HepG2 (cell line): ENCODE measurements around the gene GALNTL6. TPM values are rescaled to one million over a fixed set of nuclear protein-coding genes. Genes with fewer than 3 reads are reported as not detected.

Experiments used
- ATAC-seq: fragments of 200-7000 bp; cut with Tn5 transposase; 3 replicates; pipeline ENCODE4 v1.9.1; 2020; ENCODE audit warnings: mild to moderate bottlenecking, moderate library complexity
- BruUV-seq: library from RNA; stranded (reverse); fragments of 400-500 nt; replicated peaks from 2 replicates; lab custom pipeline; 2021; lab: Mats Ljungman, UMichigan
- CTCF ChIA-PET: fragments of 300-600 bp; formaldehyde crosslinking; extraction: SDS; loops from one replicate; lab custom pipeline; 2021; ENCODE audit warnings: low total read pairs, inconsistent platforms, low intra/inter-chr PET ratio; lab: Yijun Ruan, JAX
- POLR2A ChIA-PET: fragments of 350-600 bp; sonication (Branson Sonifier 250); formaldehyde crosslinking; loops from one replicate; lab custom pipeline; 2020; ENCODE audit warnings: antibody characterized with exemption, inconsistent platforms; lab: Yijun Ruan, JAX
- DNase-seq: peaks from one replicate; pipeline ENCODE4 v3.0.0-alpha.2; 2015; ENCODE audit warnings: low spot score
- FAIRE-seq: peaks from 3 replicates; lab custom pipeline; 2011; peaks lifted over from hg19 to GRCh38; lab: Jason Lieb, UNC
- H2AFZ ChIP-seq: one replicate; pipeline ENCODE4 v1.6.1; 2011; ENCODE audit warnings: low read length, inconsistent platforms
- H3K27ac ChIP-seq: fragments of 300-600 bp; 3 replicates; pipeline ENCODE4 v1.8.0; 2011; ENCODE audit warnings: mixed run types, mild to moderate bottlenecking, mixed read lengths, low read length, inconsistent platforms; ENCODE audit not compliant: insufficient read depth; ENCODE audit errors: extremely low read length
- H3K27me3 ChIP-seq, 2 experiments: fragments of 200-600 bp in 1 of 2; 2 replicates in 1 of 2; 3 replicates in 1 of 2; pipeline versions ENCODE4 v1.6.0 to v1.8.0; 2011; ENCODE audit warnings: low read length in 2 of 2, mild to moderate bottlenecking in 2 of 2, moderate library complexity in 2 of 2, inconsistent platforms in 1 of 2; ENCODE audit not compliant: insufficient read depth in 2 of 2, control insufficient read depth in 1 of 2
- H3K36me3 ChIP-seq, 2 experiments: fragments of 200-600 bp in 1 of 2; replicated peaks in 1 of 2; 2 replicates in 1 of 2; 3 replicates in 1 of 2; pipeline versions ENCODE4 v1.5.1 to v1.8.0; 2011; ENCODE audit warnings: low read length in 2 of 2, inconsistent platforms in 1 of 2; ENCODE audit not compliant: insufficient read depth in 2 of 2, control insufficient read depth in 1 of 2
- H3K4me1 ChIP-seq: 2 replicates; pipeline ENCODE4 v1.5.1; 2012; ENCODE audit warnings: low read length, inconsistent platforms; ENCODE audit not compliant: insufficient read depth
- H3K4me2 ChIP-seq: 2 replicates; pipeline ENCODE4 v1.6.0; 2011; ENCODE audit warnings: low read depth, low read length, inconsistent platforms
- H3K4me3 ChIP-seq, 3 experiments: fragments of 200-600 bp in 1 of 3; sonication (generic), shearing (Covaris generic) in 1 of 3; replicated peaks in 1 of 3; 2 replicates each; pipeline ENCODE4 v1.5.1; 2011 to 2016; ENCODE audit warnings: low read length in 3 of 3, inconsistent platforms in 2 of 3, low read depth in 2 of 3, mild to moderate bottlenecking in 2 of 3, control low read depth in 1 of 3, mixed read lengths in 1 of 3; ENCODE audit not compliant: insufficient read depth in 1 of 3
- H3K79me2 ChIP-seq: one replicate; pipeline ENCODE4 v1.6.1; 2011; ENCODE audit warnings: low read length, inconsistent platforms; ENCODE audit not compliant: insufficient read depth
- H3K9ac ChIP-seq: 2 replicates; pipeline ENCODE4 v1.6.0; 2011; ENCODE audit warnings: mild to moderate bottlenecking, low read depth, low read length, inconsistent platforms; ENCODE audit not compliant: insufficient read depth
- H3K9me3 ChIP-seq: 2 replicates; pipeline ENCODE4 v1.5.1; 2012; ENCODE audit warnings: mild to moderate bottlenecking, low read length
- H4K20me1 ChIP-seq: 2 replicates; pipeline ENCODE4 v1.6.0; 2011; ENCODE audit warnings: inconsistent platforms, mild to moderate bottlenecking, low read length, moderate library complexity; ENCODE audit not compliant: insufficient read depth
- ARID3A ChIP-seq: IDR thresholded peaks from 2 replicates; pipeline ENCODE4 v1.6.1; 2012; ENCODE audit warnings: low read depth, low read length, improper control_type of control experiment
- BCL6 ChIP-seq: IDR thresholded peaks from 2 replicates; pipeline ENCODE4 v1.6.1; 2016; ENCODE audit warnings: missing genetic modification reagents, missing compliant biosample characterization
- CAMTA2 ChIP-seq: sonication (generic); formaldehyde crosslinking; IDR thresholded peaks from 2 replicates; pipeline ENCODE4 v1.4.0; 2020; ENCODE audit warnings: mild to moderate bottlenecking, missing genetic modification reagents, borderline replicate concordance
- HHEX ChIP-seq: IDR thresholded peaks from 2 replicates; pipeline ENCODE4 v1.6.1; 2016; ENCODE audit warnings: control low read depth
- IKZF1 ChIP-seq: fragments of 450-650 bp; IDR thresholded peaks from 2 replicates; pipeline ENCODE4 v1.7.1; 2016
- IRF1 ChIP-seq: sonication (generic); formaldehyde crosslinking; IDR thresholded peaks from 2 replicates; pipeline ENCODE4 v1.4.0; 2020; ENCODE audit warnings: low read depth, mild to moderate bottlenecking, missing genetic modification reagents
- MYC ChIP-seq: sonication (generic); formaldehyde crosslinking; IDR thresholded peaks from 2 replicates; pipeline ENCODE4 v1.9.0; 2021; ENCODE audit warnings: missing genetic modification reagents, borderline replicate concordance
- NR3C1 ChIP-seq: sonication (generic); formaldehyde crosslinking; IDR thresholded peaks from 2 replicates; pipeline ENCODE4 v1.4.0; 2020; ENCODE audit warnings: missing genetic modification reagents
- PBX2 ChIP-seq: IDR thresholded peaks from 2 replicates; pipeline ENCODE4 v1.6.1; 2016; ENCODE audit warnings: control low read depth
- RFX1 ChIP-seq: fragments of 450-650 bp; IDR thresholded peaks from 2 replicates; pipeline ENCODE4 v1.6.1; 2017
- RORA ChIP-seq: sonication (generic); formaldehyde crosslinking; IDR thresholded peaks from 2 replicates; pipeline ENCODE4 v1.5.0; 2020; ENCODE audit warnings: mild to moderate bottlenecking, missing genetic modification reagents, moderate library complexity
- SRY ChIP-seq: sonication (generic); formaldehyde crosslinking; IDR thresholded peaks from 2 replicates; pipeline ENCODE4 v1.8.0; 2022; ENCODE audit warnings: mild to moderate bottlenecking, missing genetic modification reagents
- YEATS2 ChIP-seq: sonication (generic); formaldehyde crosslinking; IDR thresholded peaks from 2 replicates; pipeline ENCODE4 v1.4.0; 2020; ENCODE audit warnings: missing genetic modification reagents, borderline replicate concordance
- ZNF3 ChIP-seq: IDR thresholded peaks from 2 replicates; pipeline ENCODE4 v1.7.0; 2017; ENCODE audit warnings: inconsistent platforms
- ZNF367 ChIP-seq: sonication (generic); formaldehyde crosslinking; IDR thresholded peaks from 2 replicates; pipeline ENCODE4 v1.4.0; 2020; ENCODE audit warnings: missing genetic modification reagents, borderline replicate concordance
- ZNF737 ChIP-seq: sonication (generic); formaldehyde crosslinking; IDR thresholded peaks from 2 replicates; pipeline ENCODE4 v1.5.0; 2020; ENCODE audit warnings: missing genetic modification reagents, mild to moderate bottlenecking, borderline replicate concordance
- WGBS: methylation state at CpG from one replicate; pipeline ENCODE4 v1.1.6; 2017; ENCODE audit warnings: low lambda C conversion rate; 5-methylcytosine and 5-hydroxymethylcytosine counted together
- in situ Hi-C: cut with HindIII; loops from 2 replicates; pipeline ENCODE4 v1.10.0; 2017; ENCODE audit warnings: low pct_unique_long_range_greater_than_20kb; ENCODE audit not compliant: extremely low pct_ligation_motif_present
- intact Hi-C: fragments of 100-400 bp; cut with micrococcal nuclease; formaldehyde crosslinking; loops from one replicate; pipeline ENCODE4 v1.10.0; 2022; ENCODE audit not compliant: unreplicated experiment
- polyA plus RNA-seq, 8 experiments: library from polyadenylated mRNA; depleted of rRNA in 3 of 8; stranded (reverse) in 7 of 8; unstranded in 1 of 8; fragments of >200 nt; fragmentation: Illumina TruSeq in 4 of 8; extraction: Trizol in 4 of 8; gene quantifications; 2 replicates each; pipeline versions ENCODE4 v1.2.1 to v1.2.3, GENCODE V29; 2011 to 2016; ENCODE audit warnings: low read depth in 4 of 8, missing spikeins in 1 of 8, mixed read lengths in 1 of 8; ENCODE audit not compliant: insufficient read depth in 1 of 8
- total RNA-seq, 5 experiments: library from RNA; depleted of rRNA; stranded (reverse); fragments of >200 nt; fragmentation: Illumina TruSeq; extraction: Trizol; gene quantifications; 2 replicates each; pipeline ENCODE4 v1.2.3, GENCODE V29; 2016; ENCODE audit warnings: low read depth in 1 of 5

Gene GALNTL6
- total and polyA plus RNA-seq, 2 of the 13 experiments (the other 11 are each of a cell fraction or from before 2014, with no cell fraction given) = not detected

GRCh38 chr4:172680691-172681090 is 867.5 kb downstream of the GALNTL6 start:
- no peak overlapping the region for H2AFZ ChIP-seq
- H3K36me3 ChIP-seq = no peaks in the 10 kb centered on the region
- intact Hi-C loops = no loop called here
- no peak overlapping the region for H3K9ac ChIP-seq
- no peaks in the 10 kb centered on the region for H4K20me1 ChIP-seq
- H3K9me3 ChIP-seq = peaks cover 66% of the 10 kb centered on the region
- ATAC-seq (no peak), FAIRE-seq (no peak), DNase-seq (no peak)
- H3K27me3 ChIP-seq = no peaks in the 10 kb centered on the region
- no TSS peak for BruUV-seq
- no peak overlapping the region for H3K4me3 ChIP-seq
- ChIA-PET POLR2A (no interaction called here), CTCF (no interaction called here)
- in situ Hi-C loops = no loop called here
- no peak overlapping the region for H3K27ac ChIP-seq
- no peaks in the 10 kb centered on the region for H3K79me2 ChIP-seq
- no peak for TF ChIP-seq ZNF3 (CRISPR knock-in tag)
- no peak for TF ChIP-seq IKZF1
- no peak for TF ChIP-seq HHEX
- no peak for TF ChIP-seq ARID3A
- no peak for TF ChIP-seq NR3C1 (CRISPR knock-in tag)
- no peak for TF ChIP-seq RORA (CRISPR knock-in tag)
- TF ChIP-seq MYC (CRISPR knock-in tag) = no peak
- H3K4me1 ChIP-seq = no peaks in the 10 kb centered on the region
- H3K4me2 ChIP-seq = no peak overlapping the region

- no peaks in the 10 kb centered on the region for H3K79me2 ChIP-seq
- in situ Hi-C loops = no loop called here
- FAIRE-seq (no peak), ATAC-seq (no peak), DNase-seq (no peak)
- H3K27me3 ChIP-seq = no peaks in the 10 kb centered on the region
- H3K4me3 ChIP-seq = no peak overlapping the region
- H3K36me3 ChIP-seq = no peaks in the 10 kb centered on the region
- no peak overlapping the region for H2AFZ ChIP-seq
- H3K27ac ChIP-seq = no peak overlapping the region
- no peak overlapping the region for H3K9ac ChIP-seq
- no peaks in the 10 kb centered on the region for H4K20me1 ChIP-seq
- POLR2A ChIA-PET = no interaction called here
- no peak overlapping the region for H3K4me2 ChIP-seq
- no peaks in the 10 kb centered on the region for H3K4me1 ChIP-seq
- H3K9me3 ChIP-seq = peaks cover 54% of the 10 kb centered on the region
- no peak for TF ChIP-seq BCL6
- TF ChIP-seq PBX2 (CRISPR knock-in tag) = no peak
- no peak for TF ChIP-seq YEATS2 (CRISPR knock-in tag)
- TF ChIP-seq SRY (CRISPR knock-in tag) = no peak
- TF ChIP-seq IRF1 (CRISPR knock-in tag) = no peak
- TF ChIP-seq ZNF367 (CRISPR knock-in tag) = no peak
- no peak for TF ChIP-seq CAMTA2 (CRISPR knock-in tag)
- TF ChIP-seq ZNF737 (CRISPR knock-in tag) = no peak
- TF ChIP-seq RFX1 = no peak
- no TSS peak for BruUV-seq
- 33% methylated on average over 3 of the region's 3 CpGs for WGBS
- intact Hi-C loops = no loop called here
- CTCF ChIA-PET = no interaction called here
Observed at GRCh38 chr4:172683021-172683420, 869.8 kb downstream of the GALNTL6 start.
